Glomerular visceral epithelial cell (primary cell): ENCODE measurements around the gene RASSF3.
"Not testable (repeated sequence)": the region's sequence is repeated elsewhere in the genome, so short reads cannot be mapped to it uniquely, and the experiment has no call there.

ENCODE experiments used
- DNase-seq: peaks from one replicate; pipeline ENCODE4 v3.0.0-alpha.2; 2016; ENCODE audit errors: extremely low spot score

Gene RASSF3

GRCh38 chr12:64610079-64610659 is at the start of gene RASSF3:
Gene RASSF3, plus strand, starts transcription at chr12:64610495. Its CDS starts 138 bp downstream, at chr12:64610633.
- DNase-seq, result peak; percentile 81

- no peak for DNase-seq
These were observed 48.8 kb upstream of the RASSF3 start for GRCh38 chr12:64561302-64562136.

GRCh38 chr12:64566122-64566521 is 44.2 kb upstream of the RASSF3 start:
- DNase-seq, result no peak

- DNase-seq, result no peak
These were observed 43.3 kb upstream of the RASSF3 start for GRCh38 chr12:64566831-64567517.

GRCh38 chr12:64567570-64567969 is 42.7 kb upstream of the RASSF3 start:
- DNase-seq, result no peak

- no peak for DNase-seq
These were observed 42.0 kb upstream of the RASSF3 start for GRCh38 chr12:64568298-64568697.

GRCh38 chr12:64569923-64570691 is 40.2 kb upstream of the RASSF3 start:
- DNase-seq, result no peak

- no peak for DNase-seq
These were observed 38.9 kb upstream of the RASSF3 start for GRCh38 chr12:64571411-64571810.

- DNase-seq, result no peak
These were observed 38.1 kb upstream of the RASSF3 start for GRCh38 chr12:64572241-64572640.

- no peak for DNase-seq
These were observed 35.5 kb upstream of the RASSF3 start for GRCh38 chr12:64574837-64575236.

GRCh38 chr12:64577046-64577445 is 33.2 kb upstream of the RASSF3 start:
- DNase-seq, result no peak

- DNase-seq, result no peak
These were observed 31.7 kb upstream of the RASSF3 start for GRCh38 chr12:64578566-64578965.

- DNase-seq, result no peak
These were observed 29.6 kb upstream of the RASSF3 start for GRCh38 chr12:64580681-64581080.

GRCh38 chr12:64582114-64582513 is 28.2 kb upstream of the RASSF3 start:
- no peak for DNase-seq

- no peak for DNase-seq
These were observed 27.4 kb upstream of the RASSF3 start for GRCh38 chr12:64582862-64583261.

- not testable (repeated sequence) for DNase-seq
These were observed 26.9 kb upstream of the RASSF3 start for GRCh38 chr12:64583395-64583770.

- no peak for DNase-seq
These were observed 26.4 kb upstream of the RASSF3 start for GRCh38 chr12:64583771-64584421.

GRCh38 chr12:64585104-64585503 is 25.2 kb upstream of the RASSF3 start:
- DNase-seq, result no peak

GRCh38 chr12:64587447-64587846 is 22.8 kb upstream of the RASSF3 start:
- no peak for DNase-seq

- DNase-seq, result no peak
These were observed 20.1 kb upstream of the RASSF3 start for GRCh38 chr12:64590183-64590582.
